AG04450 (cell line): Measurements from ENCODE around the gene ATP5ME. TPM values are rescaled to one million over a fixed set of nuclear protein-coding genes. Genes with fewer than 3 reads are reported as not detected.

Experiments
- CTCF ChIA-PET: fragments of 300-600, 350-600 bp; formaldehyde crosslinking; extraction: SDS; loops from one replicate; lab custom pipeline; 2022; ENCODE audit warnings: antibody characterized with exemption, inconsistent platforms; lab: Charles Lee
- POLR2A ChIA-PET: fragments of 350-600 bp; formaldehyde crosslinking; extraction: SDS; loops from one replicate; lab custom pipeline; 2021; ENCODE audit warnings: antibody characterized with exemption, inconsistent platforms; lab: Yijun Ruan, JAX
- DNase-seq: peaks from one replicate; pipeline ENCODE4 v3.0.0-alpha.2; 2011; ENCODE audit warnings: low read depth, low spot score
- H3K27ac ChIP-seq: one replicate; pipeline ENCODE4 v1.5.1; 2012; ENCODE audit warnings: low read depth, low read length, control low read depth
- H3K27me3 ChIP-seq: one replicate; pipeline ENCODE4 v1.6.0; 2012; ENCODE audit warnings: low read length; ENCODE audit not compliant: control insufficient read depth, insufficient read depth
- H3K4me3 ChIP-seq: 2 replicates; pipeline ENCODE4 v1.5.1; 2011; ENCODE audit warnings: mild to moderate bottlenecking, low read depth, low read length, control low read depth
- H3K9me3 ChIP-seq: 2 replicates; pipeline ENCODE4 v1.5.1; 2012; ENCODE audit warnings: low read length; ENCODE audit not compliant: control insufficient read depth, insufficient read depth
- CTCF ChIP-seq: IDR thresholded peaks from 2 replicates; pipeline ENCODE4 v1.5.1; 2011; ENCODE audit warnings: low read depth, low read length, control low read depth, inconsistent platforms
- polyA plus RNA-seq: library from polyadenylated mRNA; depleted of rRNA; stranded (reverse); fragments of >200 nt; gene quantifications from 2 replicates; pipeline ENCODE4 v1.2.3, GENCODE V29; 2011; rRNA removed

The ATP5ME gene
- polyA plus RNA-seq, 1 experiment: 262 TPM

- ChIA-PET POLR2A (no interaction called here), CTCF (no interaction called here)
- TF ChIP-seq CTCF: no peak
- peaks cover 59% of the 10 kb centered on the region for H3K9me3 ChIP-seq
- H3K27ac ChIP-seq: no peak overlapping the region
- DNase-seq: no peak
- H3K27me3 ChIP-seq: no peaks in the 10 kb centered on the region
- no peak overlapping the region for H3K4me3 ChIP-seq
Observed at GRCh38 chr4:622996-623913, 50.8 kb downstream of the ATP5ME start.

Other genes starting within 250 kb of the ATP5ME start
- 15.2 and 15.8 TPM in 2 replicates for gene ZNF721, start 175.1 kb downstream of the ATP5ME start, polyA plus RNA-seq
- 40.3 and 46.2 TPM in 2 replicates for gene PIGG, start 175.1 kb downstream of the ATP5ME start, polyA plus RNA-seq
- not detected in 2 replicates for gene TMEM271, start 98.0 kb downstream of the ATP5ME start, polyA plus RNA-seq
- gene PDE6B, start 48.7 kb downstream of the ATP5ME start, polyA plus RNA-seq: 0.20 and 0.64 TPM in 2 replicates
- gene MYL5, start 266 bp upstream of the ATP5ME start, polyA plus RNA-seq: 12.3 and 13.0 TPM in 2 replicates
- gene SLC49A3, start 14.9 kb upstream of the ATP5ME start, polyA plus RNA-seq: 0.11 TPM in 1 of 2 replicates, not detected in the other
- 37.2 and 44.2 TPM in 2 replicates for gene PCGF3, start 31.6 kb upstream of the ATP5ME start, polyA plus RNA-seq
- 0.11 TPM in 1 of 2 replicates, not detected in the other for gene CPLX1, start 151.9 kb upstream of the ATP5ME start, polyA plus RNA-seq